OCI-LY7 (cell line): ENCODE data around the gene EPN1. TPM values are rescaled to one million over a fixed set of nuclear protein-coding genes. Genes with fewer than 3 reads are reported as not detected.

Source experiments
- BruUV-seq: library from RNA; stranded (reverse); fragments of 400-500 nt; replicated peaks from 2 replicates; lab custom pipeline; 2021; lab: Mats Ljungman, UMichigan
- CTCF ChIA-PET: fragments of 300-600 bp; sonication (Branson Sonifier 250); formaldehyde crosslinking; loops from one replicate; lab custom pipeline; 2022; ENCODE audit warnings: antibody characterized with exemption; ENCODE audit not compliant: unreplicated experiment; lab: Charles Lee
- POLR2A ChIA-PET: fragments of 300-600 bp; sonication (Branson Sonifier 250); formaldehyde crosslinking; loops from one replicate; lab custom pipeline; 2022; ENCODE audit warnings: antibody characterized with exemption; lab: Charles Lee
- DNase-seq: peaks from one replicate; pipeline ENCODE4 v3.0.0-alpha.2; 2015; ENCODE audit warnings: low spot score
- H2AFZ ChIP-seq: fragments of 200-600 bp; sonication (generic), shearing (Covaris generic); 2 replicates; pipeline ENCODE4 v1.6.1; 2014; ENCODE audit warnings: mild to moderate bottlenecking, antibody characterized with exemption, low read length, moderate library complexity
- H3K27ac ChIP-seq: fragments of 200-600 bp; sonication (generic); 2 replicates; pipeline ENCODE4 v1.5.1; 2014; ENCODE audit warnings: mixed run types, low read depth, mild to moderate bottlenecking, moderate library complexity, low read length, inconsistent platforms; ENCODE audit not compliant: poor library complexity, severe bottlenecking
- H3K36me3 ChIP-seq: fragments of 200-600 bp; sonication (generic); 2 replicates; pipeline ENCODE4 v1.6.1; 2014; ENCODE audit warnings: mild to moderate bottlenecking, antibody characterized with exemption, low read length, moderate library complexity, mixed read lengths; ENCODE audit not compliant: insufficient read depth
- H3K4me1 ChIP-seq: fragments of 200-600 bp; sonication (generic); 2 replicates; pipeline ENCODE4 v1.5.1; 2014; ENCODE audit warnings: mild to moderate bottlenecking, low read length; ENCODE audit not compliant: insufficient read depth, poor library complexity, severe bottlenecking
- H3K4me2 ChIP-seq: fragments of 200-600 bp; sonication (generic); 2 replicates; pipeline ENCODE4 v1.6.1; 2014; ENCODE audit warnings: mild to moderate bottlenecking, low read length
- H3K4me3 ChIP-seq: fragments of 200-600 bp; sonication (generic); 2 replicates; pipeline ENCODE4 v1.5.1; 2014; ENCODE audit warnings: mild to moderate bottlenecking, low read depth, low read length; ENCODE audit not compliant: poor library complexity, severe bottlenecking
- H3K79me2 ChIP-seq: fragments of 200-600 bp; sonication (generic); 2 replicates; pipeline ENCODE4 v1.6.1; 2016; ENCODE audit warnings: low read depth, mild to moderate bottlenecking, low read length, moderate library complexity, mixed read lengths; ENCODE audit not compliant: insufficient read depth
- H3K9me2 ChIP-seq: fragments of 200-600 bp; sonication (generic); 2 replicates; pipeline ENCODE4 v1.6.1; 2016; ENCODE audit warnings: mild to moderate bottlenecking, low read length, mixed read lengths; ENCODE audit not compliant: insufficient read depth
- H3K9me3 ChIP-seq: fragments of 200-600 bp; sonication (generic); 2 replicates; pipeline ENCODE4 v1.6.1; 2014; ENCODE audit warnings: mild to moderate bottlenecking, mixed run types, low read length, mixed read lengths
- H4K20me1 ChIP-seq: fragments of 200-600 bp; sonication (generic); 2 replicates; pipeline ENCODE4 v1.6.1; 2014; ENCODE audit warnings: mild to moderate bottlenecking, antibody characterized with exemption, low read length, moderate library complexity, mixed read lengths; ENCODE audit not compliant: insufficient read depth
- EZH2phosphoT487 ChIP-seq: fragments of 200-600 bp; sonication (generic); IDR thresholded peaks from 2 replicates; pipeline ENCODE4 v1.6.1; 2018; ENCODE audit warnings: low read depth, borderline replicate concordance, mild to moderate bottlenecking, mixed run types, antibody characterized with exemption, low read length, moderate library complexity, mixed read lengths
- intact Hi-C: fragments of 100-400 bp; cut with micrococcal nuclease; formaldehyde crosslinking; loops from one replicate; pipeline ENCODE4 v1.10.0; 2022; ENCODE audit not compliant: unreplicated experiment
- total RNA-seq, 2 experiments: library from RNA; depleted of rRNA in 1 of 2; stranded (reverse); fragments of >200 nt in 1 of 2; shearing (Covaris generic) in 1 of 2; gene quantifications; 2 replicates each; pipeline ENCODE4 v1.2.3, GENCODE V29; 2014 to 2022
- TF ChIP-seq, protein P1 (sequence below): fragments of 200-600 bp; sonication (generic); conservative IDR thresholded peaks from 2 replicates; pipeline ENCODE4 v1.5.1; 2014; ENCODE audit warnings: mild to moderate bottlenecking, antibody characterized with exemption, low read length, moderate library complexity, mixed read lengths

The EPN1 gene
- total RNA-seq, 2 experiments from 2014 or later: 40.5 to 120 TPM

DNA sequence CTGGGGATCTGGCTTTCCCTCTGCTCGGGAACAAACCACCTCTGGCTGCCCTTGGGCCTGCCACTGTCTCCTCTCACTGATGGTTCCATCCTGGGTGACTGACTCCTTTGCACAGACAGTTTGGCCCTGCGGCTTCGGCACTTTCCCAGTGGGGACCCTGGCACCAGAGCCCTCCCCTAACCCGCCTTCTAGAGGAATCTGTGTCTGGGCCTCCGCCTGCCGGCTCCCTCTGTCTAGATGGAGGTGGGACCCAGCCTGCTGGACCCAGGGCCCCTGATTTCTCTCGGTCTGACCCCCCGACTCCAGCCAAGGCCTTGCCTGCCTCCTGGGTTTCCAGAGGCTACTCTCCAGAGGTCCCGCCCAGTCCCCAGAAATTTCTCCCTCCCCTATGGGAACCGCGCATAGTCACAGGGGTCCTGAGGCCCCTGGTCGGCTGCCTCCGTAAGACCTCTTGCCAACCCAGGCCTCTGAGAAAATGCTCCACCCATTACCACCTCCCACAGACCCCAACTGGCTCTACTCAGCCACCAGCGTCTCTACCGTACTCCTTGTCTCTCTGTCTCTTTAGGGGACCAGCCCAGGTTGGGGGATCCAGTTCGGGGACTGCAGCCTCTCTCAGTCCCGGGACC lies 24.3 kb upstream of the EPN1 start:
- Histone ChIP-seq H3K9me2 (no peaks in the 10 kb centered on the region), H3K4me2 (no peak overlapping the region), H2AFZ (no peak overlapping the region), H3K79me2 (peaks cover 26% of the 10 kb centered on the region), H4K20me1 (peaks cover under 1% of the 10 kb centered on the region; the same call in 1 of the 2 replicates), H3K4me1 (peaks cover 28% of the 10 kb centered on the region), H3K36me3 (peaks cover 46% of the 10 kb centered on the region), H3K4me3 (no peak overlapping the region), H3K27ac (no peak overlapping the region), H3K9me3 (no peaks in the 10 kb centered on the region)
- POLR2A ChIA-PET: no interaction called here
- intact Hi-C loops: no loop called here
- TF ChIP-seq, protein P1, sequence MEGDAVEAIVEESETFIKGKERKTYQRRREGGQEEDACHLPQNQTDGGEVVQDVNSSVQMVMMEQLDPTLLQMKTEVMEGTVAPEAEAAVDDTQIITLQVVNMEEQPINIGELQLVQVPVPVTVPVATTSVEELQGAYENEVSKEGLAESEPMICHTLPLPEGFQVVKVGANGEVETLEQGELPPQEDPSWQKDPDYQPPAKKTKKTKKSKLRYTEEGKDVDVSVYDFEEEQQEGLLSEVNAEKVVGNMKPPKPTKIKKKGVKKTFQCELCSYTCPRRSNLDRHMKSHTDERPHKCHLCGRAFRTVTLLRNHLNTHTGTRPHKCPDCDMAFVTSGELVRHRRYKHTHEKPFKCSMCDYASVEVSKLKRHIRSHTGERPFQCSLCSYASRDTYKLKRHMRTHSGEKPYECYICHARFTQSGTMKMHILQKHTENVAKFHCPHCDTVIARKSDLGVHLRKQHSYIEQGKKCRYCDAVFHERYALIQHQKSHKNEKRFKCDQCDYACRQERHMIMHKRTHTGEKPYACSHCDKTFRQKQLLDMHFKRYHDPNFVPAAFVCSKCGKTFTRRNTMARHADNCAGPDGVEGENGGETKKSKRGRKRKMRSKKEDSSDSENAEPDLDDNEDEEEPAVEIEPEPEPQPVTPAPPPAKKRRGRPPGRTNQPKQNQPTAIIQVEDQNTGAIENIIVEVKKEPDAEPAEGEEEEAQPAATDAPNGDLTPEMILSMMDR: no peak
- TF ChIP-seq EZH2phosphoT487: no peak
- CTCF ChIA-PET: no interaction called here
- DNase-seq: no peak
- no TSS peak for BruUV-seq

DNA sequence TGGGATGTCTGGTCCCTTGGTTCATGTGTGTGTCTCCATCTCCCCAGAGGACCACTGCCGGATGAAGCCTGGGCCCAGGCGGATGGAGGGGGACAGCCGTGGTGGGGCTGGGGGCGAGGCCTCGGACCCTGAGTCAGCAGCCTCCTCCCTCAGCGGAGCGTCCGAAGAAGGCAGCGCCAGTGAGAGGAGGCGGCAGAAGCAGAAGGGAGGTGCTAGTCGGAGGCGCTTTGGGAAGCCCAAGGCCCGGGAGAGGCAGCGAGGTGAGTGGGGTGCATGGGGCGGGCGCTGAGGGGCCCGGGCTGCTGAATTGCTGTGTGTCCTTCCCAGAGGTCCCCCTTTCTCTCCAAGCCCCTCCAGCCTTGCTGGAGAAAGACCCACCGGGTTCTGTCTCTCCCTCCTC lies 23.8 kb upstream of the EPN1 start:
- ChIA-PET CTCF (no interaction called here), POLR2A (no interaction called here)
- no peak overlapping the region for H3K4me3 ChIP-seq
- peaks cover 23% of the 10 kb centered on the region for H3K4me1 ChIP-seq
- H3K4me2 ChIP-seq: no peak overlapping the region
- peaks cover 47% of the 10 kb centered on the region for H3K36me3 ChIP-seq
- H3K27ac ChIP-seq: no peak overlapping the region
- intact Hi-C loops: no loop called here
- H3K9me2 ChIP-seq: no peaks in the 10 kb centered on the region
- TF ChIP-seq, protein P1: no peak
- TF ChIP-seq EZH2phosphoT487: no peak
- no peak for DNase-seq
- no peak overlapping the region for H2AFZ ChIP-seq
- no peaks in the 10 kb centered on the region for H3K9me3 ChIP-seq
- peaks cover 6% of the 10 kb centered on the region; the same call in 1 of the 2 replicates for H4K20me1 ChIP-seq
- peaks cover 28% of the 10 kb centered on the region for H3K79me2 ChIP-seq
- BruUV-seq: no TSS peak

DNA sequence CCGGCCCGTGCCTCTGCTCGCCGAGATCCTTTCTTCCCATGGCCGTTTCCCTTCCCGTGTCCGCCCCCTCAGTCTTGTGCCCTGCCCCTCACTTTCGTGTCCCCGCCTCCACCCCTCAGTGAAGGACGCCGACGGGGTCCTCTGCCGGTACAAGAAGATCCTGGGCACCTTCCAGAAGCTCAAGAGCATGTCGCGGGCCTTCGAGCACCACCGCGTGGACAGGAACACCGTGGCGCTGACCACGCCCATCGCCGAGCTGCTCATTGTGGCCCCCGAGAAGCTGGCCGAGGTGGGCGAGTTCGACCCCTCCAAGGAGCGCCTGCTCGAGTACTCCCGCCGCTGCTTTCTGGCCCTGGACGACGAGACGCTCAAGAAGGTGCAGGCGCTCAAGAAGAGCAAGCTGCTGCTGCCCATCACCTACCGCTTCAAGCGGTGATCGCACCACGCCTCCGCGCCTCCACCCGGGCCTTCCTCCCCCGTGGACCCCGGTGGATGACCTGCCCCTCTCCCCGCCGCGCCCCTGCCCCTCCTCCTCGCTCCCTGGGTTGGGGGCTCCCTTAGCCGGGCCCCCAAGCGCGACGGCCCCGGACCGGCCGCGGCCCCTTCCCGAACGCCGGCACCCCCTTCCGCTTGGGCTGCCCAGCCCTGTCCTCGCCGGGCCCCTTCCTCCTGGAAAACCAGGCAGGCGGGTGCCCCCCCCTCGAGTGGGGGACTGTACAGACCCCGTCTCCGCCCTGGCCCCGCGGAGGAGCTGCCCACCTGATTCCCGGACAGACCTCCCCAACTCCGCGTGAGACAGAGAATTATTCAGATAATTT lies 22.5 kb upstream of the EPN1 start:
- no peak overlapping the region for H3K27ac ChIP-seq
- H3K79me2 ChIP-seq: peaks cover 32% of the 10 kb centered on the region
- H3K9me3 ChIP-seq: no peaks in the 10 kb centered on the region
- DNase-seq: no peak
- CTCF ChIA-PET: interaction anchor here (0.6 kb wide), 1 partner anchor 12 kb away, joined by 4 read pairs; the partner anchor contains the start of gene ZNF580
- H3K9me2 ChIP-seq: no peaks in the 10 kb centered on the region
- POLR2A ChIA-PET: no interaction called here
- H4K20me1 ChIP-seq: peaks cover 19% of the 10 kb centered on the region
- no peak overlapping the region; the same call in 1 of the 2 replicates for H3K4me2 ChIP-seq
- intact Hi-C loops: no loop called here
- H2AFZ ChIP-seq: no peak overlapping the region
- H3K4me3 ChIP-seq: no peak overlapping the region
- peaks cover 53% of the 10 kb centered on the region for H3K36me3 ChIP-seq
- BruUV-seq: no TSS peak
- TF ChIP-seq, protein P1: no peak
- no peak for TF ChIP-seq EZH2phosphoT487
- peaks cover 19% of the 10 kb centered on the region for H3K4me1 ChIP-seq
